GM04504 (cell line): ENCODE data around the gene LSM11.

Experiments used
- DNase-seq: peaks from one replicate; pipeline ENCODE4 v3.0.0-alpha.2; 2012; ENCODE audit warnings: low read depth

LSM11 gene

GRCh38 chr5:157734436-157734835, 9.1 kb upstream of the LSM11 start:
- DNase-seq: no peak

DNA sequence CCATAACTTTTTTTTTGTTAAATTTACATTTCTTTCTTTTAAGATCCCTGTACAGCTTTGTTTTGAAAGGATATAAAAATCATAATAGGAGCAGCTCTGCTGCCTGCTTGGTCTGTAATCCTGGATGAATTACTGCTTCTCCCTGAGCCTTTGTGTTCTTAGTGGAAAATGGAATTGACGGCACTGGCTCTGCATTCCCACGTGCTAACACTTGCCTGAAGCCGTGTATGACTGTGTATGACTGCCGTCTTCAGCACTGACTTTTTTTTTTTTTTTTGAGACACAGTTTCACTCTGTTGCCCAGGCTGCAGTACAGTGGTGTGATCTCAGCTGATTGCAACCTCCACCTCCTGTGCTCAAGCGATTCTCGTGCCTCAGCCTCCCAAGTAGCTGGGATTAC, 7.5 kb upstream of the LSM11 start:
- no peak for DNase-seq

DNA sequence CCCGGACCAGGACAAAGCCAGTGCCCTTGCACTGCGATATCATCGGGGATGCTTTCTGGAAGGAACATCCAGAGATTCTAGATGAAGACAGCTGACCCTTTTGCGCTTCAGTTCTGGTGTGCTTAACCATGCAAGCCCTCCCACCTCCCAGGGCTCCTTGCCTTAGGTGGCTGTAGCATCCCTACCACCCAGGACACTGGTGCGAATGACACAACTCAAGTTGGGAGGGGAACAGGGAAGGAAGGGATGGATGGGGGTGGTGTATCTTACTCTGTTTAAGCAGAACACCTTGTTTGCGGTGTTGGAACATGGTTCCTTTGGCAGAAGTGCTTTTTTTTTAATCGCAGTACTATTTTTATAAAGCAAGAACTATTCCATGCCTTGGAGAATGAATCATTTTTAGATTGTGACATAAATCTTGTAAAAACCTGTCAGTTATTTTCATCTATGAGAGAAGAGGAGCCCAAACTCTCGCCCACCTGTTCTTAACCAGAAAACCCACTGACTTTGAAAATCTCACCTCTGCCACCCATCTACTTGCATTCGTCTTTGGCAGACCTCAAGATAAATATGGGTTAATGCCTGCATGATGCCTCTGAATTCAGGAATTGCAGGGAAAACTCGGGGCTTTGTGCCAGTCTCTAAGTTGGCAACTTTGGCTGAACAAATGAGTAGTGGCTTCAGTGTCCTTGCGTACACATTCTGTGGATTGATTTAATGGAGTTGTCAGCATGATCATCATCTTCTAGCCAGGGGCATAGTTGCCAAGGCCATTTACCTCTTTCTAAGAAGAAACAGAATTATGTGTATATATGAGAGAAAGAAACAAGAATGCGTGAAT, 3.9 kb upstream of the LSM11 start:
- no peak for DNase-seq

DNA sequence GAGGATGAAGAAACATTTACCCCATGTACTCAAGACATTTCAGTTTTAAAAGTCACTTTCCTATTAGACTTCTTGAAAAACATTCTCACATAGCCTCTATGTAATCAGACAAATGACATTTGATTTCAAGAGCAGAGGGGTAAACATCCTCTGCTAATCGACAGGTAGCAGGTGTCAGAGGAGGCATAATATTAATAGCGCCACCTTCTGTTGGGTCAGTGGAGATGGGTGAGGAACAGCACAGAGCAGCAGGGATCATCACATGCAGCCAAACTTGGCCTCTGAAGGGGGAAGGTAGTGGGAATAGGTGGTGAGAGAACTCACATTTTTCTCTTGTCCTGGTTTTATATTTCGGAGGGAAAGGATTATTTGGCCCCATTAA, 3.3 kb upstream of the LSM11 start:
- no peak for DNase-seq

DNA sequence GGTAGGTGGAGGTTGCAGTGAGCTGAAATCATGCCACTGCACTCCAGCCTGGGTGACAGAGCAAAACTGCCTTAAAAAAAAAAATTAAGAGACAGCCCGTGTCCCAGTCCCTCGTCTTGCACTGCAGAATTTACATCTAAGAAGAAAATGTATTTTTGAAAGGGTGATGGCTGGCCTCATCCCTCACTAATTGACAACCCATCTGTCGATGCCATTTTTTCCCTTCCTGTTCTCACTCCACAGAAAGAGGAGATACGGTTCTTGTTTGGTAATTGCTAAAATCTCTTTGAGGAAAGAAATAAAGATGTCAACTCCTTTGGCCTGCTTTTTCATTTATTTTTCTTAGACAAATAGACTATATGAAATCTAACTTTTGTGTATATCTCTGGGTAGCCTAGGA, 2.4 kb upstream of the LSM11 start:
- DNase-seq: no peak

DNA sequence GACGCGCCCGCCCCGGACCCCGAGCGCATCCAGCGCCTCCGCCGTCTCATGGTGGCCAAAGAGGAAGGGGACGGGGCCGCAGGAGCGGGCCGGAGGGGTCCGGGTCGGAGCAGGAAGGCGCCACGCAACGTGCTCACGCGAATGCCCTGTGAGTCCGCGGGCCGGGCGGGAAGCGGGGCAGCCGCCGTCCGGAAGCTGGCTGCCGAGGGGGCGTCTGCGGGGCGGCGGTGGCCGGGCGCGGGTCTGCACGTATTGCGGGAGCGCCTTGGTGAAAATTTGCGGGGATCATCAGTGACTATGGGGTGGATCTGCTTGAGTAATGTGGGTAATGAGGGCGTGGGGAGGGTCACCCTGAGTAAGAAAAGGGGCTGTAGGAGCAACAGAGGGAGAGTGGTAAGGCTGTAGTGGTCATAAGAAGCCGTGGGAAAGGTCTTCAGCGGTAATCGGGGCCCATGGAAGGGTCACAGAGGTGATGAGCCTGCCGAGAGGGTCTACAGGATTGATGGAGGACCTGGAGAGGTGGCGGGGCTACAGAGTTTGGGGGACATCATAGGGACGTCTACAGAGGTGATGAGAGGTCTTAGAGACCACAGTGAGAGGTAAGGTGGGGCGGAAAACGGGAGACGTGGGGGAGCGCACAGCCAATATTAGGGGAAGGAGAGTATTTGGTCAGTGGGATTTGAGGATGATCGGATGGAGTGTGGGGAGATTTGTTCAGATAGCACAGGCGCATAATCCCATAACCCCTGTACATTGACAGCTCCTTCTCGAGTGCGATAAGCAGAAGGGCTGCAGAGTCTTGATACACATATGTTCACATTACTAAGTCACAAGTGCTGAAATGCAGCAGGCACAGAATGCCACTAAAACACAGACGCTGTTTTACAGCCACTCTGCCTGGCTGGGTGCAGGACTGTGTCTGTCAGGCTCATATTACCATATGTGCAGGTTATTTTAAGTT, 819 bp downstream of the LSM11 start:
- DNase-seq: no peak

DNA sequence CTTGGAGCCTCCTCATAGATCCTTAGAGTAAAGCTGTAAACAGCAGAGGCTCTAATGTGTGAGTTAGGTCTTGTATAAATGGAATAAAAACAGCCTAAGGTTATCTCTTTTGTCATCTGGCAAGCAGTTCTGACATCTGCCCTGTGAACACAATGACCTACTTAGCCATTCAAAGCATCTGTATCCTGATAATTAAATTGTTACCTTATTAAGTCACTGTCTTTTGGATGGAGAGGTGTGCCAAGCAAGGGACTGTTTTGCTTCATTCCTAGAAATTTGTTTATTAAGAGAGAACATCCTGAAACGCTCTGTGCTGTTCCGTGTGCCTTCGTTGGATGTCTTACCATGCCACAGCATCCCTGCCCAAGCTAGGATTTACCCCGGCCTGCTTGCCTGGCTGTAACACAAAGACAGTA, 1.5 kb downstream of the LSM11 start:
- DNase-seq: no peak

DNA sequence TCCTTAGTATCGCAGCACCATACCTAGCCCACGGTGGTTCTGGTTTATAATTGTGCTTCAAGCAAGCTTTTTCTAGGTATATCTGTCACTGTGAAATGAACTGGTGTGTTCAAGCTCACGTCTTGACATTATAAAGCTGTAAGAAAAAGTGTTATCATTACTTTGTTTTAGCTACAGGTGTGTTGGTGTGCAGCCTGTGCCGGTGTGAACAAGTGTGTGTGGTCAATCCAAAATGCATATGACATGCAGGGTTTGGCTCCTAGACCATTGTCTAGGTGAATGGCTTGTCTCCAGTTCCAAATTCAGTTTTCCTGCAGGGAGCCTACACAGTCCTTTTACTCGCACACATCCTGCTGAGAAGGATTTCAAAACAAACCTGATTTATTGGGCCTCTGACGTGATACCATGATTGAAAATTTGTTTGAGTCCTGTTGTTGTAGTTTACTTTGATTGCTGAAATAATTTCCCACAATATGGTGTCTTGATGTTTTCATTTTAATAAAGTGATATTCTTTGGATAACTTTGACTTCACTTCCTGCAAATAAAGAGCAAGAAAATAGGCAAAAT, 3.7 kb downstream of the LSM11 start:
- no peak for DNase-seq

DNA sequence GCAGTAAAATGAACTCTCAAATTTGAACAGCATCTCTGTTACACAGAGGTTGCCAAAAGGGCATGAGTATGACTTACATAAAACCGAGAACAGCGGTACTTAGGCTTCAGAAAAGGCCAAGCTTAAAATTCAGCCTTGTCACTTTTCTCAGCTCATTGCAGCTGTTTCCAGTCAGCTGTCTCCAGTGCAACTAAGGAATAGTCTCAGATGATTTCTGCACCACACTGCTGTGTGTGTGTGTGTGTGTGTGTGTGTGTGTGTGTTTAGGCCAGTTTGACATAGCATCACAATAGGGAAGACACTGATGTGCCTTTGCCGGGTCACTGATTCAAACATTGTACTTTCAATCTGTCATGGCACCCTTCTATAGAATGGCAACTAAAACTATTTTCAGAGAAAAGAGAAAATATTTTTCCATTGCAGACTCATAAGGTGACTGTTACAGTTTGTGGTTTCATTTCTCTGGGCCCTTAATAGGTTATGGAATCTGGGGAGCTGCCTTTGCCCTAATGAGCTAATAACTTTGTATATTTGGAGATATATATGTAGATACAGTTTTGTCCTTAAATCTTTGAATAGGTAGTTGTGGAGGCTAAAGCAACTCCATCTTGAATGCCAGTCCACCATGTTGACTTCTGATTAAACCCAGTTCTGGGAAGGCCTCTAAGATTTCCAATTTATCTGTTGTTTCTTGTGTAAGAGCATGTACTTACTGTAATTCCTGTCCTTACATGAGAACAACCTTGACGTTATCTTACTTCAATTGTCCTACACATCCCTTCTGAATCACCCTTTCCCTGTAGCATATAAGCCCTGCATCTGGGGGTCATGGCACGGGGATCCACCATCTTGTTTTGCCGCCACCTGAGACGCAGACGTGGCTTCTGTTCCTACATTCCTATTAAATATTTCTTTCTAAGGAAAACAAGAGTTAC, 4.5 kb downstream of the LSM11 start:
- DNase-seq: no peak

DNA sequence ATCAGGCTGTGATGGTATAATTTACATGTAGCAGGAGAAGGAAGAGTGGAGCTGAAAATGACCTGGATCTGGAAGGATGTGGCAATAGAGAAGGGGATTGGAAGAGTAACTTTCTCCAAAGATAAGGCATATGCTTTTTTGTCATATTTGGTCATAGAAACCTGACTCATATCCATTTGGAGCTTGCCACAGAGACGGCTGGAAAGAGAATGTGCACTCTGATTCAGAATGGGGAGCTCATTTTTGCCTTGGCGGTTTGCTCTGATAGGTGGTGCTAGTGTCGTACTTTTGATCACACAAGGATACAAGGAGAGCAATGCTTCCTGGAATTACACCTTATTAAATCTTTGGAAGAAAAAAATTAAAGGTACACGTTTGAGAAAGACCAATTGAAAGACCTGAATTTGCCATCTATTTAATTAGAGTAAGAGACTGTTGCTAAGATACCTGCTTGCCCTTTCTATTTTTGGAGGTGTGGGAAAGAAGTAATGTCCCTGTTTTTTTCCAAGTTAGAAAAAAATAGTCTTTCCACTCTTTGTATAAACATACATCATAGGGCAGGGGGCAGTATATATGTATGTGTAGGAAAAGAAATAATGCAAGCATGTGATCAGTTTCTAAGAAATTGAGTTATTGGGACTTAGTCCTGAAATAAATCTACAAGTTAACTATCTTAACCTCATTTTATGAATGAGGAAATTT, 5.4 kb downstream of the LSM11 start:
- DNase-seq: peak; percentile 65

DNA sequence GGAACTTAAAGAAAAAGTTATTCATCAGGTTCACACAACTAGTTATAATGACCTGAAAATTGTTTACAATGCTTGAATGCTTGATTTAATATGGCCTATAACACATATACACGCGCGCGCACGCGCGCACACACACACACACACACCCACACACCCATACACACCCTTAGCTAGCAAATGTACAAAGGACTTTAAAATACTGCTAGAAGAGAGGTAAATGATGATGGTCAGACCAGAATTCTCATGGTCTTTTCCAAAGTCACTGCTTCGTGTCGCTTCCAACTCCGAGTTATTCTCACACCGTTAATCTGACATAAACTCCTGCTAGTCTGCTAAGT, 5.9 kb downstream of the LSM11 start:
- no peak for DNase-seq

DNA sequence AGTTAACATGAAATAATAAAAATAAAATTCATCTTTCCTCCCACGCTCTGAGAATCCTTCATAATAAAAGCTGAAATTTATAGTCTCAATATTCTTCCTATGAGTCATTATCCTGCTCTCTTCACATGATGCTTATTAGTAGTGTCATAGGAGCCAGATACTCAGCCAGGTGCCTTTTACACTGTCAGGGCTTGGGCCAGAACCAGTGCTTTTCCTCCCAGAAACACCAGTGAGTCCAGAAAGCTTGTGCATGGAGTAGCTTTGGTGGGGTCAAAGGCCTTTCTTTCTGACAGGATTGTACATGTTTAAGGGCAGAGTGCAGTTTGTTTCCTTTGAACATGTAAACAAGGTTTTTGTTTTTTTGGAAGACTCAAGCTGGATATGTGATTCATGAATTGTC, 6.8 kb downstream of the LSM11 start:
- peak; percentile 32 for DNase-seq

DNA sequence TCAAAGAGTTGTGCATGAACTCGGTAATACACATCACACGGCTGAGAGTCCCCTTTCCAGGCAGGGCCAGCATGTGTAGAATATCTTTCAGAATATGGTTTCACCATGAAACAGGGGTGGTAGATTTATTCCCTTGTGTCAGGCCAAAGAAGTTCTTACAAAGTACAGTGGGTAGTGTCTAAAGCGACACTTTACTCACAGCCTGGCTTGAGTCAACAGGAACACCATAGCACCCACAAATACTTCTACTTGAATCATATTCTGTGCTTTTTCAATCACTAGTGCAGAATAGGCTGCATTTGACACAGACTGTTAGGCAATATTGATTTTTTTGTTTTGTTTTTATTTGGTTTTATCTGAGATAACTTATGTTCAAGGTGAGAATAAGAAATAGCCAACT, 12.6 kb downstream of the LSM11 start:
- no peak for DNase-seq

DNA sequence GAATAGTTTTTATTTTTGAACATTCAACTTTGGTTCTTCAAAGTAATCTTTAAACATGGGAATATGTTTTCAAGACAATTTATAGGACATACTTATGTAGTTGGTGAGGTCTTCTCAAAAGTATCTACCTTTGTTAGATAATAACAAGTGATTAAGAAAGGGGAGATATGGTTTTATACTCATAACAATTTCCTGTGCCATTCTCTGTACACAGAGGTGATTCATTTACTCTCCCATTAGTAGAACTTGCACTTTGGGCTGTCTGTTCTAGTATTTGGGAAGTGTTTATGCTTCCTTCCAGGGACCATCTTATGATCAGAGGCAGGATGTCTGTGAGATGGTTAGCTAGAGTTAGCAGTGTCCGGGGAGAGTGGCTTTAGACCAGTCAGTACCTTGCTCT, 15.2 kb downstream of the LSM11 start:
- DNase-seq: no peak

GRCh38 chr5:157761690-157762621, 18.4 kb downstream of the LSM11 start:
- peak; percentile 37 for DNase-seq

DNA sequence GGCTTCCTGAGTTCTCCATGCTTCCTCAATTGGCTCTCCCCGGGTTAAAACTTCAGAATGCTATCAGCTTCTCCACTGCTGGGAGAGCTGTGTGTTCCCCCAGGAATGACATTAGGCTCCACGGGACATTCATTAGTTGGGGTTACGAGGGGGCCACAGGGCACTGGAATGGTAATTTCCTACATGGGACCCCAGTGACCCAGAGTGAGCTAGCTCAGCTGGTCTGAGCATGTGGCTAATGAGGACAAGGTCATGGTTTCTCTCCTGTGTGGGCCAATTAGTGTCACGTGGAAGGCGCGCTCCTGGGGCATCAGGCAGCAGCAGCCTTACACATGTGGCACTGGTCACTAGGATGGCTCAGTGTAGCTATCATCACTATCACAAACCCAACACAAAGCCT, 21.0 kb downstream of the LSM11 start:
- DNase-seq: no peak

DNA sequence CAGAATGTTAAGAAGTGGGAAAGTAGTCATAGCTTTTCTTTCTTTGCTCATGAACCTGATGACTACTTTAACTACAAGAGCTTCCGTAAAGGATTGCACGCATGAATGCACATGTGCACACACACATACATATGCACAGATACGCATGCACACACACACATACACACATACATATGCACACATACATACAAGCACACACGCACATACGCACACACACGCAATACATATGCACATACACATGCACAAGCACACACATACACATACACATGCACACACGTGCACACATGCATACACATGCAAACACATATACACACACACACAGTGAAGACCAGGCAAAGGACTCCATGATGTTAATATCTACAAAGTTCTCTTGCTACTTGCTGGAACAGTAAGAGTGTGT, 22.9 kb downstream of the LSM11 start:
- DNase-seq: no peak

GRCh38 chr5:157766902-157767301, 23.4 kb downstream of the LSM11 start:
- no peak for DNase-seq

- no peak for DNase-seq
These were observed 24.2 kb downstream of the LSM11 start for GRCh38 chr5:157767689-157768088.

DNA sequence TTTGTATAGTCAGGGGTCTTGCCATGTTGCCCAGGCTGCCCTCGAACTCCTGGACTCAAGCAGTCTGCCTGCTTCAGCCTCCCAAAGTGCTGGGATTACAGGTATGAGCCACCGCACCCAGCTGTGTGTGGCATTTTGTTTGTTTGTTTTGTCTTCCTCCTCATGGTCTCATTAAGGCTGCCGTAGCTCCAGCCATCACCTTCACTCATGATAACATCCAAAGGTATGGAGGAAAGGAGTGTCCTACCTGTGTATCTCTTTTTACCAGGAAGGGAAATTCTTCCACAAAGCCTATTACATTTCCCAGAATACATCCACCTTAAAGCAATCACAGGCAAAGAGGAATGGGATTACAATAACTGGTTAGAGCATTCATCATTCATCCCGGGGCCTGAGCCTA, 27.2 kb downstream of the LSM11 start:
- DNase-seq: no peak
